IgD-negative memory B cell (primary cell): Measurements from ENCODE around the gene DCDC2C. TPM values are rescaled to one million over a fixed set of nuclear protein-coding genes. Genes with fewer than 3 reads are reported as not detected.
"Not testable (repeated sequence)": the region's sequence is repeated elsewhere in the genome, so short reads cannot be mapped to it uniquely, and the experiment has no call there.

Source experiments
- H3K27ac Mint-ChIP-seq, 3 donors: one replicate each; pipeline ENCODE4 v1.8.0; 2020 to 2022; ENCODE audit warnings: mild to moderate bottlenecking in 3 of 3, mixed read lengths in 3 of 3, moderate library complexity in 1 of 3
- H3K27me3 Mint-ChIP-seq: one replicate; pipeline ENCODE4 v1.8.0; 2021; ENCODE audit warnings: mixed read lengths
- H3K36me3 Mint-ChIP-seq: one replicate; pipeline ENCODE4 v1.8.0; 2020; ENCODE audit warnings: mild to moderate bottlenecking, mixed read lengths
- H3K4me1 Mint-ChIP-seq, 3 donors: one replicate each; pipeline ENCODE4 v1.8.0; 2020 to 2022; ENCODE audit warnings: mixed read lengths in 3 of 3, mild to moderate bottlenecking in 1 of 3
- H3K4me3 Mint-ChIP-seq, 4 donors: one replicate each; pipeline ENCODE4 v1.8.0; 2020 to 2022; ENCODE audit warnings: mild to moderate bottlenecking in 4 of 4, mixed read lengths in 4 of 4, moderate library complexity in 3 of 4
- H3K9me3 Mint-ChIP-seq, 3 donors: one replicate each; pipeline ENCODE4 v1.8.0; 2020 to 2021; ENCODE audit warnings: mixed read lengths in 3 of 3, mild to moderate bottlenecking in 1 of 3
- polyA plus RNA-seq: library from polyadenylated mRNA; unstranded; fragments of 300-500 nt; fragmentation: Illumina TruSeq; gene quantifications from one replicate; pipeline ENCODE4 v1.2.3, GENCODE V29; 2021

DCDC2C gene
- polyA plus RNA-seq, 1 donor from 2014 or later: not detected

DNA sequence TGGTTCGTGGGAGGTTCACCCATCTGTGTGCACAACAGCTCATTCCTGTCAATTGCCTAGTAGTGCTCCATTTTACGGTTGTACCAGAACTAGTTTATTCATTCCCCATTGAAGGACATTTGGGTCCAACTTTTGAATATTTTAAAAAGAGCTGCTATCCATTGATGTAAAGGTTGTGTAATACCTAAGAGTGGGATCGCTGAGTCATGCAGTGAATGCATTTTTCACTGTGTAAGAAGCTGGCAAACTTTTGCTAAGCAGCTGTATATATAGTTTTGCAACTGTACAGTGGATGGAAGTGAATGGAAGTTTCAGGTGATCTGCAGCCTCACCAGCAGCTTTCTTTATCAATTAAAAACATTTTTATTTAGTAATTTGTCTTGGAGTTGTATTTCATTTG lies 104.5 kb downstream of the DCDC2C start:
- Mint-ChIP-seq H3K36me3 (peaks cover 2% of the 10 kb centered on the region), H3K9me3 (peaks cover 0 to 26% (median 19%) of the 10 kb centered on the region in 3 donors), H3K27ac (no peak overlapping the region), H3K4me3 (no peak overlapping the region), H3K27me3 (peaks cover 3% of the 10 kb centered on the region), H3K4me1 (no peaks in the 10 kb centered on the region)

GRCh38 chr2:3814706-3815245 lies 111.4 kb downstream of the DCDC2C start:
- H3K27ac Mint-ChIP-seq: no peak overlapping the region
- H3K4me3 Mint-ChIP-seq: no peak overlapping the region
- no peaks in the 10 kb centered on the region for H3K36me3 Mint-ChIP-seq
- no peaks in the 10 kb centered on the region for H3K27me3 Mint-ChIP-seq
- H3K9me3 Mint-ChIP-seq: peaks cover 0 to 21% (median 10%) of the 10 kb centered on the region in 3 donors
- H3K4me1 Mint-ChIP-seq: no peaks in the 10 kb centered on the region

GRCh38 chr2:3817144-3817543 lies 113.8 kb downstream of the DCDC2C start:
- not testable (repeated sequence) for H3K27ac Mint-ChIP-seq, H3K27me3 Mint-ChIP-seq, H3K4me3 Mint-ChIP-seq, H3K36me3 Mint-ChIP-seq, H3K4me1 Mint-ChIP-seq
- H3K9me3 Mint-ChIP-seq: peaks cover 1 to 21% (median 16%) of the 10 kb centered on the region in 3 donors

- peaks cover 3% of the 10 kb centered on the region for H3K36me3 Mint-ChIP-seq
- H3K27ac Mint-ChIP-seq: no peak overlapping the region
- H3K4me3 Mint-ChIP-seq: no peak overlapping the region
- no peaks in the 10 kb centered on the region for H3K27me3 Mint-ChIP-seq
- H3K4me1 Mint-ChIP-seq: no peaks in the 10 kb centered on the region
- H3K9me3 Mint-ChIP-seq: peaks cover 3 to 34% (median 24%) of the 10 kb centered on the region in 3 donors
These were observed 120.4 kb downstream of the DCDC2C start for GRCh38 chr2:3823748-3824147.

DNA sequence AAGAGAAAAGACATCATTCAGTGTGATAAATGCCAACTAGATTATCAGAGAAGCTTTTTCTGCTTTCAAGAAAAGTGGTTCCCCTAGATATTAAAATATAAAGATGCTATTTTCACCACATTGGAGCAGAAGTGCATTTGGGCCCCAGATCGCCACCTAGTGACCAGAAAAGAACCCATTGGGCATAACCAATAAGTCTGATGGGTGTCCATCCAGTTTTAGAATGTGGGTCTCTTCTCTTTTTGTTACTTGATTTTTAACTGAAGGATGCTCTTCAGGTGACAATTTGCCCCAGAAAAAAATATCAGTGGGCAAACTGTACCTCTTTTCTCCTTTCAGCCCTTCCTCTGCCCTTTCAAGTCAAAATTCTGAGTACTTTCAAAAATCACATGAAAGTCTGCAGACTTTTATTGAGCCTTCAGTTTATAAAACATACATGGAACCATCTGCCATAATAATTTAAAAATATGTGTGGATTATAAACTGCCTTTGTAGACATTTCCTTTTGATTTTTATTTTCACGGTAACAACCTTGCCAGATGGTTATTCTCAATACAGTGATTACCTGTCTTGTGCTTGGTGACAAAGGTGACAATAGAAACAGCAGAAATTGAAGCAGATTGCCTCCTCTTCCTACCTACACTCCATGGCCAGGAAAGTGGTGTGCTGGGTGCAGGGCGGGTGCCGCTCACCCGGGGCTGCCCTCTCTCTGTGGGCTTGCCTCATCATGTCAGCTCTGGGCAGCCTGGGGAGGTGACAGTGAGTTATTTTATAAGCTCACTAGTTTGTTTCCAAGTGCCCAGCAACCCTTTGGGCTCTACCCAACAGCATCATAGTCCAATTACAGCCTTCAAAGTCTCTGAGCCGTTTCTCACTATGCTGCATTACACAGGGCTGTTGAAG lies 124.5 kb downstream of the DCDC2C start:
- H3K27ac Mint-ChIP-seq: no peak overlapping the region
- no peak overlapping the region for H3K4me3 Mint-ChIP-seq
- H3K36me3 Mint-ChIP-seq: peaks cover 2% of the 10 kb centered on the region

DNA sequence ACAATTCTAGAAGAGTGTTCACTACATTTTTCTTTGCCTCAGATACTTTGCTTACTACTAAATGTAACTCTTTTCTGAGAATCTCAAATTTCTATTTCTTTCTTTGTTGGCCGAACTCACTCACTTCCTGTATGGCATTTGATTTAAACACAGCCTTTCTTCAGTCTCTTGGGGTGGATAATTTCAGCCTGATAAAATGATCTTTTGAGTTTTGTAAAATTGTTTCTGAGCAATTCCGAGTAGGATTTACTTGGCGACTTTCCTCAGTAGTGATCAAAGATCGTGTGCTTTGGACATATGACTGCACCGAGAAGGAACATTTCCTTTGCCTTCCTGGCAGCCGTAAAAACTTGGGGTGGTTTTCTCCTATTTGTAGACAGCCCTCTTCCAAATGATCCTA lies 127.4 kb downstream of the DCDC2C start:
- Mint-ChIP-seq H3K9me3 (peaks cover 0 to 5% (median 0%) of the 10 kb centered on the region in 3 donors), H3K27ac (peak overlapping the region in 1 of 3 donors; percentile 33), H3K4me3 (no peak overlapping the region), H3K4me1 (no peaks in the 10 kb centered on the region), H3K36me3 (no peaks in the 10 kb centered on the region), H3K27me3 (no peaks in the 10 kb centered on the region)

More for the DNA sequence above, 124.5 kb downstream of the DCDC2C start:
- Mint-ChIP-seq H3K4me1 (no peaks in the 10 kb centered on the region), H3K9me3 (peaks cover 2 to 12% (median 7%) of the 10 kb centered on the region in 3 donors), H3K27me3 (no peaks in the 10 kb centered on the region)

- Mint-ChIP-seq H3K4me1 (no peaks in the 10 kb centered on the region), H3K36me3 (peaks cover 2% of the 10 kb centered on the region), H3K27me3 (no peaks in the 10 kb centered on the region), H3K27ac (no peak overlapping the region), H3K4me3 (no peak overlapping the region), H3K9me3 (peaks cover 0 to 8% (median 3%) of the 10 kb centered on the region in 3 donors)
These were observed 133.7 kb downstream of the DCDC2C start for GRCh38 chr2:3837086-3837485.

DNA sequence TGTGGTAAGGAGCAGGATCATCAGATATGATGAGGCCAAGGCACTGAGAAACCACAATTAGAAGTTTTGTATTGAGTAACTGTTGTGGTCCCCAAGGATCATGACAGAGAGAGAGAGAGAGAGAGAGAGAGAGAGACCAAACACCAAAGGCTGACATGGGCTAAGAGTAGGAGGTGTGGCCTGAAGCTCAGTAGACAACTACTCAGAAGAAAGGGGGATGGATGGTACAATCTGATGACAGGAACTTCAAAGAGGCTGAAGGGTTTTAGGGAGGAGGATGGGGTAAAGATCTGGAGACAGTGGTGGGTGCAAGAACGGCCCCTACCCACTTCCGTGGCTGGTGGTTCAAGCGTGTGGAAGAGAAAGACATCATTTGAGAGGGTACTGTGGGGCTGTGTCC lies 135.0 kb downstream of the DCDC2C start:
- Mint-ChIP-seq H3K9me3 (peaks cover 3 to 8% (median 6%) of the 10 kb centered on the region in 3 donors), H3K36me3 (peaks cover 2% of the 10 kb centered on the region), H3K27ac (no peak overlapping the region), H3K4me1 (no peaks in the 10 kb centered on the region), H3K4me3 (no peak overlapping the region), H3K27me3 (no peaks in the 10 kb centered on the region)

GRCh38 chr2:3839476-3839875 lies 136.1 kb downstream of the DCDC2C start:
- Mint-ChIP-seq H3K27me3 (no peaks in the 10 kb centered on the region), H3K36me3 (peaks cover 2% of the 10 kb centered on the region), H3K27ac (no peak overlapping the region), H3K9me3 (peaks cover 3 to 7% (median 6%) of the 10 kb centered on the region in 3 donors), H3K4me3 (no peak overlapping the region), H3K4me1 (no peaks in the 10 kb centered on the region)

DNA sequence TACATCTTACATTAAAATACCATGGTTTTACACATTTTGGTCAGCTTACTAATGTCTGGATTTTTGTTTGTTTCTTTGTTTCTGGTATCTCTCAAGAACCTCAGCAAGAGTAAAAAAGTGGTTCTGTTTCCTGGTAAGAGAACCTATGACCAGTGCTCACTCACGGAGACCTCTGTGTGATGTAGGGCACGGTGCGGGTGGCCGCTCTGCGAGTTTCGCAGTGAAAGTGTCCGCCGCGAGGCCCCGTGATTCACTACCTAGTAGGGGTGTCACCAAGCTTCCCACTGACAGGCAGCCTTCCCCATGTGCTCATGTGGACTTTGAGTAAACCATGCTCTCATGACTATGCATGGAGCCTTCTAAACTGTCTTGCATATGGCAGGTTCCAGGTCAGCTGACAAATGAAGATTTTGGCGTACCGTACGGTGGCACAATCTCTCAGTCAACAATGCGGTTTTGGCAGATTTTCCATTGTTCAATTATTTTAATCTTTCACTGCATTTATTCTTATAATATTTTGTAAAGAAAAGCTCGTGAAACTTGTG lies 137.3 kb downstream of the DCDC2C start:
- H3K9me3 Mint-ChIP-seq: peaks cover 3 to 6% (median 5%) of the 10 kb centered on the region in 3 donors
- H3K4me1 Mint-ChIP-seq: no peaks in the 10 kb centered on the region
- no peak overlapping the region for H3K27ac Mint-ChIP-seq
- no peaks in the 10 kb centered on the region for H3K27me3 Mint-ChIP-seq
- H3K36me3 Mint-ChIP-seq: peaks cover 2% of the 10 kb centered on the region
- H3K4me3 Mint-ChIP-seq: no peak overlapping the region

DNA sequence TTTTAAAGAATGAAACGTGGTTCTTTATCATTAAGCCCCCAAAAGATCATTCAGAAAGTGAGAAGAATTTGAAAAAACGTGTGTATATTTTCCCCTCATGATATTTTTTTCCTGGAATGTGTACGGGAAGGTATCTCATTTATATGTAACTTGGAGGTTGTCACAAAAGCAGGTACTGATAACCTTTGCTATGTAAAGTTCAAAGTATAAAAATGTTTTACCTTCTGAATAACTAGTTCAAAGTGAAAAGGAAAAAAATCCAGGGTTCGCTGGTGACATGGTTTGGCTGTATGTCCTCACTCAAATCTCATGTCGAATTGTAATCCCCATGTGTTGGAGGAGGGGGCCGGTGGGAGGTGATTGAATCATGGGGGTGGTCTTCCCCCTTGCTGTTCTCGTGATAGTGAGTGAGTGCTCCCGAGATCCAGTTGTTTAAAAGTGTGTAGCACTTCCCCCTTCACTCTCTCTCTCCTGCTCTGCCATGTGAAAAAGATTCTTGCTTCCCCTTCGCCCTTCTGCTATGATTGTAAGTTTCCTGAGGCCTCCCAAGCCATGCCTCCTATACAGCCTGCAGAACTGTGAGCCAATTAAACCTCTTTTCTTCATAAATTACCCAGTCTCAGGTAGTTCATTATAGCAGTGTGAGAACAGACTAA lies 144.2 kb downstream of the DCDC2C start:
- Mint-ChIP-seq H3K4me3 (no peak overlapping the region), H3K4me1 (no peaks in the 10 kb centered on the region), H3K9me3 (peaks cover 5 to 7% (median 5%) of the 10 kb centered on the region in 3 donors), H3K36me3 (no peaks in the 10 kb centered on the region), H3K27me3 (no peaks in the 10 kb centered on the region), H3K27ac (no peak overlapping the region)

- no peaks in the 10 kb centered on the region for H3K36me3 Mint-ChIP-seq
- no peaks in the 10 kb centered on the region for H3K27me3 Mint-ChIP-seq
- peaks cover 8 to 11% (median 8%) of the 10 kb centered on the region in 3 donors for H3K9me3 Mint-ChIP-seq
- H3K27ac Mint-ChIP-seq: no peak overlapping the region
- no peak overlapping the region for H3K4me3 Mint-ChIP-seq
- H3K4me1 Mint-ChIP-seq: no peaks in the 10 kb centered on the region
These were observed 145.4 kb downstream of the DCDC2C start for GRCh38 chr2:3848776-3849175.

- Mint-ChIP-seq H3K4me1 (no peaks in the 10 kb centered on the region), H3K27me3 (no peaks in the 10 kb centered on the region), H3K36me3 (no peaks in the 10 kb centered on the region), H3K27ac (no peak overlapping the region), H3K9me3 (peaks cover 8 to 11% (median 9%) of the 10 kb centered on the region in 3 donors), H3K4me3 (no peak overlapping the region)
These were observed 145.8 kb downstream of the DCDC2C start for GRCh38 chr2:3849213-3849612.

DNA sequence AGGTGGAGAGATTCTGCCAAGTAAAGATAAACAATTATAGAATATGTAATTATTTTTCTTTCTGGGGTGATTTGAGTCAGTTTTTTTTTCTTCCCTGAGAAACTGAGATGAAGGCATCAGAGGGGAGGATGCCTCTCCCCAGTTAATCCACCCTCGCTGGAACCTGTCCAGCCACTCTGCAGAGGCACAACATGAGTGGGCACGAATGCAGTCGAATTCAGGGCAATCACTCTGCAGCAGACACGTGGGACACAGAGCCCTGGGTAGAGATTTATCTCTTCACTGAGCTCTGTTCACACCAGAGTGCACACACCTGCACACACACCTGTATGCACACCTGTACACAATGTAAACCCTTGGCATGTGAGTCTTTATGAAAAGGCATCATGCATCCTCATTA lies 154.2 kb downstream of the DCDC2C start:
- Mint-ChIP-seq H3K27me3 (no peaks in the 10 kb centered on the region), H3K36me3 (no peaks in the 10 kb centered on the region), H3K4me3 (no peak overlapping the region), H3K27ac (no peak overlapping the region), H3K4me1 (no peaks in the 10 kb centered on the region), H3K9me3 (peaks cover 7 to 10% (median 7%) of the 10 kb centered on the region in 3 donors)
